Bronchial epithelial cell (primary cell): Measurements from ENCODE around the gene RSRC1. TPM values are rescaled to one million over a fixed set of nuclear protein-coding genes. Genes with fewer than 3 reads are reported as not detected.

Source experiments
- DNase-seq: peaks from one replicate; pipeline ENCODE4 v3.0.0-alpha.2; 2010; ENCODE audit warnings: low read depth
- FAIRE-seq: peaks from 2 replicates; lab custom pipeline; 2011; peaks lifted over from hg19 to GRCh38; lab: Jason Lieb, UNC
- H3K27me3 ChIP-seq: 2 replicates; pipeline ENCODE4 v1.5.1; 2011; ENCODE audit warnings: low read length; ENCODE audit not compliant: control insufficient read depth, insufficient read depth
- H3K36me3 ChIP-seq: 2 replicates; pipeline ENCODE4 v1.5.1; 2011; ENCODE audit warnings: low read length; ENCODE audit not compliant: control insufficient read depth, insufficient read depth
- H3K4me3 ChIP-seq: 2 replicates; pipeline ENCODE4 v1.5.1; 2011; ENCODE audit warnings: mild to moderate bottlenecking, low read depth, low read length, control low read depth
- total RNA-seq: library from RNA; depleted of rRNA; stranded (reverse); fragments of >200 nt; gene quantifications from 2 replicates; pipeline ENCODE4 v1.2.1, GENCODE V29; 2014
- TF ChIP-seq, protein P1 (sequence below): IDR thresholded peaks from 2 replicates; pipeline ENCODE4 v1.5.1; 2011; ENCODE audit warnings: mild to moderate bottlenecking, moderate library complexity, low read length, control low read depth, inconsistent platforms; ENCODE audit not compliant: insufficient read depth, severe bottlenecking

Gene RSRC1
- total RNA-seq, 1 donor from 2014 or later: 20.8 TPM

DNA sequence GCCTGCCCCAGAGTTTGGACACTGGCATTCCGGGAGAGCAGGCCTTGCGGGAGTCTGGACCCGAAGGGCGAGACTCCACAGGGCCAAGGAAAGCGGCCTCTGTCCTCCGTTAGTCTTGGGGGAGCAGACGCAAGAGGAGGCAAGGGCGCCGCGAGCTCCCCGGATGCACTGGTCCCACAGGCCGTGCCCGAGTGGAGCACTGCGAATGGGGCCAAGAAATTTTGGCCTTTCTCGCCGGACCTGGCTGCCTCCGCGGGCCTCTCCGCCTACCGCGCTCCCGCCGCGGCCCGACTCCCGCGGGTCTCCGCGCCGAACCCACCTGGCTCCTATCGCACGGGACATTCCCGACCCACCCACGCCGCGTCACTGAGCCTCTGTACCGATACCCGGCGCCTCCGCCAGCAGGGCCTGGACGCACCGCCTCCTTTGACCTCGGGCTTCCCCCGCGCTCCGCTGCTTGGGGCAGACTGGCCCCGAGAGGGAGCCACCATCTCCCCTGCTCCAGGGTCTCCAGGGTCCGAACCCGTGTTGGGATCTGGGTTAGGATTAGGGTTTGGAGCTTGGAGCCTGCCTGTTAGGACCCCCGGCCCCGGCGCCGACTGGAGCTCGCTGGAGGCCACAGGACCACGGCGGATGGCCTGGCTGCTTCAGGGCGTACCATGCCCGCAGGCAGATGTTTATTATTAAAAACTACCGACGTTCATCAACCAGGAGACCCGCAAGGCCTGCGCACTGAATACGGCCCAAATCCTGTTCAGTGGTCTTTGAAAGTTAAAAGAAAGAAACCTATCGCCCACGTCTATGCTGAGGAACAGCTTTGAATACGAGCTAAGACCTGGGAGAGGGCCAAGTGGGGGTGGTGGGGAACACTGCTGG, 15.4 kb upstream of the RSRC1 start:
- DNase-seq (no peak), FAIRE-seq (no peak)
- Histone ChIP-seq H3K36me3 (no peaks in the 10 kb centered on the region), H3K4me3 (no peak overlapping the region), H3K27me3 (peaks cover 46% of the 10 kb centered on the region)
- TF ChIP-seq, protein P1, sequence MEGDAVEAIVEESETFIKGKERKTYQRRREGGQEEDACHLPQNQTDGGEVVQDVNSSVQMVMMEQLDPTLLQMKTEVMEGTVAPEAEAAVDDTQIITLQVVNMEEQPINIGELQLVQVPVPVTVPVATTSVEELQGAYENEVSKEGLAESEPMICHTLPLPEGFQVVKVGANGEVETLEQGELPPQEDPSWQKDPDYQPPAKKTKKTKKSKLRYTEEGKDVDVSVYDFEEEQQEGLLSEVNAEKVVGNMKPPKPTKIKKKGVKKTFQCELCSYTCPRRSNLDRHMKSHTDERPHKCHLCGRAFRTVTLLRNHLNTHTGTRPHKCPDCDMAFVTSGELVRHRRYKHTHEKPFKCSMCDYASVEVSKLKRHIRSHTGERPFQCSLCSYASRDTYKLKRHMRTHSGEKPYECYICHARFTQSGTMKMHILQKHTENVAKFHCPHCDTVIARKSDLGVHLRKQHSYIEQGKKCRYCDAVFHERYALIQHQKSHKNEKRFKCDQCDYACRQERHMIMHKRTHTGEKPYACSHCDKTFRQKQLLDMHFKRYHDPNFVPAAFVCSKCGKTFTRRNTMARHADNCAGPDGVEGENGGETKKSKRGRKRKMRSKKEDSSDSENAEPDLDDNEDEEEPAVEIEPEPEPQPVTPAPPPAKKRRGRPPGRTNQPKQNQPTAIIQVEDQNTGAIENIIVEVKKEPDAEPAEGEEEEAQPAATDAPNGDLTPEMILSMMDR: no peak

DNA sequence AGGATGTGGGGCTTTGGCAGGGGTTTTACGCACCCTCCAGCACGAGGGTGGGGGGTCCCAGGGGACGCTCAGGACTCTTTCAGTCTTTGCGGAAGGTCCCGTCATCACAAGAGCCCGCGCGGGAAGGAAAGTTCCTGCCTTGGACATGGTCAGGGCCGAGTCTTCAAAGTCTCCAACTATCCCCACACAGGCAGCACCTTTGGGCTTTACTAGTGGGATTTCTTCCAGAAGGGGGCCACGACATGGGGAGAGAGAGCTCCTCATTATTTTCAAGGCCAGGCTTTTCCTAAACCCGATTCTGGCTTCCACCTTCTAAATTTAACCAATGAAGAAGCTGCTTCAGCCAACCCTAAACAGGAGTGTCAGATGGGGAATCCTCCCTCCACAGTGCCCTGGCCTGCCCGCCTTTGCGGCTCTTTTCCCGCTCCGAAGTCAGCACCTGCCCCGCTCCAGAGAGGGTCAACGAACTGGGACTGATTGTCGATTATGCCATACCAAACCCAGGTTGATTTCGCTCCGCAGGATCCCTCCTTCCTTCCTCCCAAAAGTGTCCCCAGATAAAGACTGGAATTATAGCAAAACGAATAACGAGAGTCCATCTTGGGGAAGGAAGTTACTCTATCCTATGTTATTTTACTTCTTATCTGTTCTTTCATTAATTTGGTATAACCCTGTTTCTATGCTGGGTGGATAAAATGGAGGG, 14.6 kb upstream of the RSRC1 start:
- Histone ChIP-seq H3K4me3 (no peak overlapping the region), H3K36me3 (no peaks in the 10 kb centered on the region), H3K27me3 (peaks cover 49% of the 10 kb centered on the region)
- FAIRE-seq (no peak), DNase-seq (no peak)
- TF ChIP-seq, protein P1: no peak

DNA sequence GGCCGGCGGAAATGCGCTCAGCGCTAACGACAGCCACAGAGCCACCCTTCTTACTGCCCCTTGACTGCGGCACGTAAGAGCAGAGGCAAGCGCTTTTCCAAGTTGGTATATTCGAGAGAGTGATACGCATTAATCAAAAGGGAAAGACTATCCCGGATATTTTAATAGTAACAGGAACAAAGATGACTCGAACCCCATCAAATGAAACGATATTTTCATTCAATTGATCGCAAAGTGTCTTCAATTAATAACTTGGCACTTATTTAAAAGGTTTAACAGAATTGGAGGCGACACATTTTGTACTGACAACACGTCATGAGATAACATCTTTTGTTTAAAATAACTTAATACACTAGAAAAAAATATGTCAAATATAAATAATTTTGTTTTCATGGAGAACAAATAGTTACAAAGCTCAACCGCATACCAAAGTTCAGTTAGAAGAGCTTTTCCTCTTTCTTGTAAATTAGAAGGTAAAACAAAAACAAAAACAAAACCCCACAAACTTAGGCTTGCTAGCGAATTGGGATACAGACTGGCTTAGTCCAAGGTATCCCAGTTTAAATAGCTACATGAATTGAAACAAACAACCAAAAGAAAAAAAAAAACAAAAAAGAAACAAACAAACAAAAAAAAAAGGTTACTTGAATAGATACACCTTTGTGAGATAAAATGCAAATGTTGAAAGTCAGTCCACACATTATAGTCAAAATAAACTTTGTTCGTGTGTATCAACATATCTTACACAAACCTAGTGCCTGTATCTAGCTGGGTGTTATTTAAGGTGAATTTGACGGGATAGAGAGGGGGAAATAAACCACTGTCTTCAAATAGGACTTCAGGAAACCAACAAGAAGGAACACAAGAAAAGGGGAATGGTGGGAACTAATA, 13.8 kb upstream of the RSRC1 start:
- FAIRE-seq (no peak), DNase-seq (no peak)
- Histone ChIP-seq H3K36me3 (no peaks in the 10 kb centered on the region), H3K4me3 (no peak overlapping the region), H3K27me3 (peaks cover 51% of the 10 kb centered on the region)
- TF ChIP-seq, protein P1: no peak

DNA sequence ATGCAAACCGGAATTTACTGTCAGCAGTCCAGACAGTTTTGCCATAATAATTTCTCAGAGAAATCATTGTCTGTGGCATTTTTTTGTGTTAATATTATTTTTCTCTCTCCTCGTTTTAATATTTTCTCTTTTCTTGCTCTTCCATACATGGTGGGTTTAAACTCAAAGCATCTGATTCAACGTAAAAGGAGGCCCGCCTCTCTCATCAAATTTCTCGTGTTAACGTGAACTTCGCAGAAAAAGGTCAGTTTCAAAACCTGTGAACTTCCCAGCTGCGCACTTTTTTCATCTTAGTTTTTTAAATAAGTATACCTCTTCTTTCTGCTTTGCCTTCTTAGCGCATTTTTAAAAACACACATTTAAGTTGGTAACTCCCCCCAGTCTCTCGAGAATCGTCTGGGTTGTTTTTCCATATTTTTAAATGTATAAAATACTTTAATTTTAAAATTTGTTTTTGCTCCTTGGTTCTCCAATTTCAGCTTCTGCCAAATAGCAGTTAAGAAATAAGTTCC, 12.8 kb upstream of the RSRC1 start:
- no peak overlapping the region for H3K4me3 ChIP-seq
- H3K36me3 ChIP-seq: no peaks in the 10 kb centered on the region
- no peak for FAIRE-seq
- peaks cover 58% of the 10 kb centered on the region for H3K27me3 ChIP-seq
- DNase-seq: no peak
- TF ChIP-seq, protein P1: no peak

DNA sequence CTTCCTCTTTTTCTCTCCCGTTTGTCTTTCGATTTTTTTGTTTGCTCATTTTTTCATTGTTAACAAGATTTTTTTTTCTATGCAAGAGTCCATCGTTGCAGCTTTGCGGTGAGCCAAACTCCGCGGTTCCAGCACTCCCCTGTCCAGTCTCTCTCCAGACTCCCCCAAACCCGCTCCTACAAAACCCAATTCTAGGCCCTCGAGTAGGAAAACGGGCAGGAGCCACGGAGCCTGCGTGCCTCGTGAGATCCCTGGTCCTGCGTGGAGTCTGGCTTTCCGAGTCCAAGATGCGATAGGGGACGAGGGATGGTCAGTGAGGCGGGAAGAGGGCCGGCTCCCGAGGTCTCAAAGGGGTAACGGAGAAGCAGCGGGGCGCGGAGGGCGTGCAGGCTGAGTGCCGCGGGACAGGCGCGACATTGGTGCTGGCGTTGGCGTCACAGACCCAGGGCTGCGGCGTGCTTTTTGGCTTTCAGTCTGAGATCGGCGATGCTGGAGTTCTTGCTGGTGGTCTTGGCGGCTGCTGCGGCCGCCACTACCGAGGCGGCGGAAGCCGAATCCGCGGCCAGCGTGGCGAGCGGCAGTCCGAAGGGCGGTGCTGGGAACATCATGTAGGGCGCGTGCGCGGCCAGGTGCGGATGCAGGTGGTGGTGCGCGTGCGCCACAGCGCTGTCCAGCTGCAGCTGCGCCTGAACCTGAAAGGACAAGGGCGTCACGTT, 12.1 kb upstream of the RSRC1 start:
- Histone ChIP-seq H3K4me3 (peak overlapping the region; percentile 74), H3K36me3 (no peaks in the 10 kb centered on the region), H3K27me3 (peaks cover 61% of the 10 kb centered on the region)
- TF ChIP-seq, protein P1: no peak
- peak; percentile 69 for DNase-seq
- FAIRE-seq: no peak
